Uterus (tissue), 4 donors: Measurements from ENCODE around the gene IFNLR1. TPM values are rescaled to one million over a fixed set of nuclear protein-coding genes. Genes with fewer than 3 reads are reported as not detected.

Experiments used
- DNase-seq, 2 donors: peaks; one replicate each; pipeline ENCODE4 v3.0.0-alpha.2; 2019 to 2020
- H3K27ac ChIP-seq, 2 donors: fragments of 200-600 bp; sonication (generic); 1 replicate in 1 of 2; 2 replicates in 1 of 2; pipeline ENCODE4 v1.5.1; 2016 to 2018
- H3K27me3 ChIP-seq, 2 donors: fragments of 200-600 bp; sonication (generic); one replicate each; pipeline ENCODE4 v1.5.1; 2018 to 2019; ENCODE audit warnings: control low read depth in 1 of 2
- H3K36me3 ChIP-seq, 2 donors: fragments of 200-600 bp; sonication (generic); one replicate each; pipeline ENCODE4 v1.5.1; 2019; ENCODE audit warnings: control low read depth in 1 of 2
- H3K4me1 ChIP-seq, 2 donors: fragments of 200-600 bp; sonication (generic); one replicate each; pipeline ENCODE4 v1.5.1; 2018 to 2019; ENCODE audit warnings: control low read depth in 1 of 2
- H3K4me3 ChIP-seq, 2 donors: fragments of 200-600 bp; sonication (generic); 1 replicate in 1 of 2; 2 replicates in 1 of 2; pipeline ENCODE4 v1.5.1; 2018 to 2019; ENCODE audit warnings: mild to moderate bottlenecking in 1 of 2
- H3K9me3 ChIP-seq, 2 donors: fragments of 200-600 bp; sonication (generic); one replicate each; pipeline ENCODE4 v1.5.1; 2019; ENCODE audit warnings: control low read depth in 1 of 2
- POLR2A ChIP-seq, 2 donors: fragments of 450-650 bp; IDR thresholded peaks; one replicate each; pipeline ENCODE4 v1.6.1; 2016; ENCODE audit warnings: antibody characterized with exemption in 2 of 2, mild to moderate bottlenecking in 1 of 2, moderate library complexity in 1 of 2
- intact Hi-C: fragments of 100-400 bp; cut with DNase I; formaldehyde crosslinking; loops from one replicate; pipeline ENCODE4 v1.15.1; 2023; ENCODE audit warnings: low total_unique reads
- total RNA-seq, 4 donors: library from RNA; depleted of rRNA in 3 of 4; stranded (reverse); fragments of >200 nt in 3 of 4; gene quantifications; one replicate each; pipeline versions ENCODE4 v1.1.0 to v1.2.4, GENCODE V29; 2014 to 2023
- TF ChIP-seq, protein P1 (sequence below), 4 experiments: fragments of 200-600 bp in 2 of 4; fragments of 450-650 bp in 2 of 4; sonication (generic) in 2 of 4; IDR thresholded peaks; one replicate each; pipeline ENCODE4 v1.5.1; 2016 to 2019; ENCODE audit warnings: antibody characterized with exemption in 4 of 4, mild to moderate bottlenecking in 2 of 4, moderate library complexity in 1 of 4
- donor health status: DM: yes; HTN: yes; CAD: no.

IFNLR1 gene
- total RNA-seq, 4 donors from 2014 or later: 0.29 to 2.6 (median 1.3) TPM; not detected in 1

DNA sequence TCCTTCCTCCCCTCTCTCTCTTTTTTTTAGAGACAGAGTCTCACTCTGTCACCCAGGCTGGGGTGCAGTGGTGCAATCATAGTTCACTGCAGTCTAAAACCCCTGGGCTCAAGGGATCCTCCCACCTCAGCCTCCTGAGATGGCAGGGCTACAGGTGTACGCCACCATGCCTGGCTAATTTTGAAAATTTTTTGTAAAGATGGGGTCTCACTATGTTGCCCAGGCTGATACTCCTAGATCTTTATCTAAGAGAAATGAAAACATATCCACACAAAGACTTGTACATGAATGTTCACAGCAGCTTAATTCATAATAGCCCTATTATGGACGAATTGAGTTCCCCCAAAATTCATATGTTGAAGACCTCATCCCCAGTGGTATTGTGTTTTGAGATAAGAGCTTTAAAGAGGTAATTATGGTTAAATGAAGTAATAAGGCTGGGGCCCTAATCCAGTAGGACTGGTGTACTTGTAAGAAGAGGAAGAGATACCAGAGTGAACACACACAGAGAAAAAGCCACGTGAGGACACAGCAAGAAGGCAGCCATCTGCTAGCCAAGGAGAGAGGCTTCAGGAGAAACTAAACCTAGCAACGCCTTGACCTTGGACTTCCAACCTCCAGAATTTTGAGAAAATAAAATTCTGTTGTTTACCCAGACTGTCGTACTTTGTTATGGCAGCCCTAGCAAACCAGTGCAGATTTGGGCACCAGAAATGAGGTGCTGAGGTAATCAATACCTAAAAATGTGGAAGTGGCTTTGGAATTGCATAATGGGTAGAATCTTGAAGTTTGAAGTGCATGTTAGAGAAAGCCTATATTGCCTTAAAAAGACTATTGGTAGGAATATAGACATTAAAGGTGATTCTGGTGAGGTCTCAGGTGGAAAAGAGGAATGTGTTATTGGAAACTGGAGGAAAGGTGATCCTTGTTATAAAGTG is 13.2 kb downstream of the IFNLR1 start:
- no peak overlapping the region for H3K4me3 ChIP-seq
- H3K27me3 ChIP-seq: no peaks in the 10 kb centered on the region
- TF ChIP-seq, protein P1, sequence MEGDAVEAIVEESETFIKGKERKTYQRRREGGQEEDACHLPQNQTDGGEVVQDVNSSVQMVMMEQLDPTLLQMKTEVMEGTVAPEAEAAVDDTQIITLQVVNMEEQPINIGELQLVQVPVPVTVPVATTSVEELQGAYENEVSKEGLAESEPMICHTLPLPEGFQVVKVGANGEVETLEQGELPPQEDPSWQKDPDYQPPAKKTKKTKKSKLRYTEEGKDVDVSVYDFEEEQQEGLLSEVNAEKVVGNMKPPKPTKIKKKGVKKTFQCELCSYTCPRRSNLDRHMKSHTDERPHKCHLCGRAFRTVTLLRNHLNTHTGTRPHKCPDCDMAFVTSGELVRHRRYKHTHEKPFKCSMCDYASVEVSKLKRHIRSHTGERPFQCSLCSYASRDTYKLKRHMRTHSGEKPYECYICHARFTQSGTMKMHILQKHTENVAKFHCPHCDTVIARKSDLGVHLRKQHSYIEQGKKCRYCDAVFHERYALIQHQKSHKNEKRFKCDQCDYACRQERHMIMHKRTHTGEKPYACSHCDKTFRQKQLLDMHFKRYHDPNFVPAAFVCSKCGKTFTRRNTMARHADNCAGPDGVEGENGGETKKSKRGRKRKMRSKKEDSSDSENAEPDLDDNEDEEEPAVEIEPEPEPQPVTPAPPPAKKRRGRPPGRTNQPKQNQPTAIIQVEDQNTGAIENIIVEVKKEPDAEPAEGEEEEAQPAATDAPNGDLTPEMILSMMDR (IDR thresholded peaks at IDR 0.05): no peak
- no peak for TF ChIP-seq POLR2A (IDR thresholded peaks at IDR 0.05)
- H3K9me3 ChIP-seq: no peaks in the 10 kb centered on the region
- no peaks in the 10 kb centered on the region for H3K4me1 ChIP-seq
- DNase-seq: no peak
- no peaks in the 10 kb centered on the region for H3K36me3 ChIP-seq
- intact Hi-C loops: no loop called here
- no peak overlapping the region for H3K27ac ChIP-seq

DNA sequence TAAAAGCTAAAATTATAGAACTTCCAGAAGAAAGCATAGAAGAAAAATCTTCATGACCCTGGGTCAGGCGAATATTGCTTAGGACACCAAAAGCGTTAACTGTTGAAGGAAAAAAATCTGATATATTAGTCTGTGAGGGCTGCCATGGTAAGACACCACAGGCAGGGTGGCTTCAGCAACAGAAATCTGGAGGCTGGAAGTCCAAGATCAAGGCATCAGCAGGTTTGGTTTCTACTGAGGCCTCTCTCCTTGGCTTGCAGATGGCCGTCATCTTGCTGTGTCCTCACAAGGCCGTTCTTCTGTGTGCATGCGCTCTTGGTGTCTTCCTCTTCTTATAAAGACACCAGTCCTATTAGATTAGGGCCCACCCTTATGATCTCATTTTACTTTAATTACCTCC is 14.5 kb downstream of the IFNLR1 start:
- H3K36me3 ChIP-seq: no peaks in the 10 kb centered on the region
- TF ChIP-seq, protein P1 (IDR thresholded peaks at IDR 0.05): no peak
- TF ChIP-seq POLR2A (IDR thresholded peaks at IDR 0.05): no peak
- DNase-seq: no peak
- no peaks in the 10 kb centered on the region for H3K9me3 ChIP-seq
- intact Hi-C loops: no loop called here
- no peak overlapping the region for H3K4me3 ChIP-seq
- H3K4me1 ChIP-seq: no peaks in the 10 kb centered on the region
- no peaks in the 10 kb centered on the region for H3K27me3 ChIP-seq
- no peak overlapping the region for H3K27ac ChIP-seq

DNA sequence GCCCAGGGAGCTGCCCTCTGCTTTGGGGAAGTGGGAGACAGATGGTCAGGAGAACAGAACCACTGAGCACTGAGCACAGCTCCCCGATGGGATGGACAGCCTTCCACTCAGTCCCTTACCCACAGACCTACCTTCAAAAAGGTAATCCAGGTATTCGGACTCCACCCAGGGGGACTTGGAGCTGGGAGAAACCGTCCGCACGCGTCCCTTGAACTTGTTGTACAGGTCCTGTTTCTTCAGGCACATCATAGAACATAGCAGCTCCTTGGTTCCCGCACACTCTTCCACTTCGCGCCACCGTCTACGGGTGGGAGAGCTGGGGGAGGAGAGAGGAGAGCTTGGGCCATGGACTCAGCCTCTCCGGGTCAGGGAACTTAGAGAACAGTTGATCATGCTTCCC is 17.8 kb downstream of the IFNLR1 start:
- no peak for DNase-seq
- Histone ChIP-seq H3K9me3 (no peaks in the 10 kb centered on the region), H3K36me3 (no peaks in the 10 kb centered on the region), H3K4me3 (no peak overlapping the region), H3K27ac (no peak overlapping the region), H3K27me3 (no peaks in the 10 kb centered on the region), H3K4me1 (no peaks in the 10 kb centered on the region)
- TF ChIP-seq, protein P1 (IDR thresholded peaks at IDR 0.05): no peak
- no peak for TF ChIP-seq POLR2A (IDR thresholded peaks at IDR 0.05)
- intact Hi-C loops: no loop called here

DNA sequence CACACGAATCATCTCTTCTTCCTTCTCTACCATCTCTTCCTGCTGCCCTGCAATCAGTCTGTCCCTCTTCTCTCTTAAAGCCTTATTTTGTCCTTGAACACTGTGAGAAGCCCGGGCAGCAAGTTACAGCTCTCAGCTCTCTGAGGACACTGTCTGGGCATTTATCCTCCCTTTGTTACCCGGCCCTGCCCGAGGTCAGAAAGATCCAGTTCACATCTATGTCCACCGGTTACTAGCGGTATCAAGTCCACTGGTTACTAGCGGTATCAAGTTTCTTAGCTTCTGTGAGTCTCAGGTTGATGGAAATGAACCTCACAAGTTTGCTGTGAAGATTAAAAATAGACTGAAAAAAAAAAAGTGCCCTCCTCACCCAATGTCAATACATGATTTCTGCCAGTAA is 18.8 kb downstream of the IFNLR1 start:
- Histone ChIP-seq H3K4me1 (no peaks in the 10 kb centered on the region), H3K36me3 (no peaks in the 10 kb centered on the region), H3K27ac (no peak overlapping the region), H3K4me3 (no peak overlapping the region), H3K27me3 (no peaks in the 10 kb centered on the region), H3K9me3 (no peaks in the 10 kb centered on the region)
- DNase-seq: no peak
- intact Hi-C loops: no loop called here
- TF ChIP-seq, protein P1 (IDR thresholded peaks at IDR 0.05): no peak
- TF ChIP-seq POLR2A (IDR thresholded peaks at IDR 0.05): no peak

DNA sequence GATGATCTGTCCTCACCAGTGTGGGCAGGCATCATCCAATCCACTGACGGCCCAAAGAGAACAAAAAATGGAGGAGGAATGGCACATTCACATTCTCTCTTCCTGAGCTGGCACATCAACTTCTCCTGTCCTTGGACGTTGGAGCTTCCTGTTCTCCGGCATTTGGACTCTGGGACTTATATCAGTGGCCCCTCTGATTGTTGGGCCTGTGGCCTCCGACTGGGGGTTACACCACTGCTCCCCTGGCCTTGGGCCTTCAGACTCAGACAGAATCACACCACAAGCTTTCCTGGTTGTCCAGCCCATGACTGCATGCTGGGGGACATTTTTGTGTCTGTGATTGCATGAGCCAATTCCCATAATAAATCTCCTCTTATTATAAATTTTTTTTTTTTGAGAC is 20.1 kb downstream of the IFNLR1 start:
- H3K27me3 ChIP-seq: no peaks in the 10 kb centered on the region
- TF ChIP-seq, protein P1 (IDR thresholded peaks at IDR 0.05): no peak
- TF ChIP-seq POLR2A (IDR thresholded peaks at IDR 0.05): no peak
- intact Hi-C loops: no loop called here
- no peaks in the 10 kb centered on the region for H3K4me1 ChIP-seq
- H3K4me3 ChIP-seq: no peak overlapping the region
- H3K36me3 ChIP-seq: no peaks in the 10 kb centered on the region
- H3K27ac ChIP-seq: no peak overlapping the region
- no peak for DNase-seq
- no peaks in the 10 kb centered on the region for H3K9me3 ChIP-seq
